GM18870 (cell line): ENCODE measurements around the gene ZNF146.
"Not testable (repeated sequence)": the region's sequence is repeated elsewhere in the genome, so short reads cannot be mapped to it uniquely, and the experiment has no call there.

Experiments
- ATAC-seq: cut with Tn5 transposase; IDR thresholded peaks from one replicate; pipeline ENCODE4 v1.9.1; 2021; ENCODE audit warnings: moderate library complexity; ENCODE audit not compliant: unreplicated experiment

Gene ZNF146

DNA sequence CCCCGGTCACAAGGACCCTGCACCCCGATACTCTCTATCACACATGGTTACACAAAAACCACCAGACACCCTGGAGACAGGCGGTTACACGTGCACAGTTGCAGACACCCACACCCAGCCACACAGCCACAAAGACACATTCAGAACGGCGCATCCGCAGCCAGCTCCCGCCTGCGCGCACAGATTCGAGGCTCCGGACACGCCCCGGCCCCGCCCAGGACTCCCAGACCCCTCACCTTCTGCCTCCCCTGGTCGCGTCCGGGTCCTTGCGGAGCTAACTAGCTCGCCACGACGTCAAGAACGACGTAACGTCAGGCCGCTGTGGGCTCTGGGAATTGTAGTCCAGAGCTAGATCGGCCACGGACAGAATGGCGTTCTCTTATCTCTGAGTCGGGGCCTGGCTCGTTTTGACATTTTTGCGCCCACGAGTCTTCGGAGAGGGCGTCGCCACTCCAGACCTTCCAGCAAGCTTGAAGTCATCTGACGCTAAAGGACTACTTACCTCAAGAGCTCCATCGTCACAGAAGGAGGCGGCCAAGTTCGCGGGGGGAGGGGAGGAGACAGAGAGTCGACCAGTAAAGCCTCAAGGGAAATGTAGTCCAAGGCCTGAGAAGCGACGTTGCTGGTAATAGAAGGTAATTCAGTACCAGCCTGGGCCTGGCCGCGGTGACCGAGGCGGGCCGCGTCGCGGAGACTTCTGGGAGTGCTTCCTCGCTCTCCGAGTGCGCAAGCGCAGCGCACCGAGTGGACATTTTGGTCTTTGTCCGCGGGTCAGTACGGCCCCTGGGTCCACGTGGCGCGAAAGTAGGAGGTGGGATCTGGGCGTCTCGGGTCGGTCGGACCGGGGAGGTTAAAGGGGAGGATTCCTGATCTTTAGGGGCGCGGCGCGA is at the start of gene ZNF146, which contains the start of gene ZNF565:
Gene ZNF146, plus strand, starts transcription at position 721 of the 890 bp plus-strand sequence. CDS start 21,335 bp downstream, outside the sequence.
Gene ZNF565, minus strand, starts transcription at position 280 of the 890 bp plus-strand sequence. CDS start 12,680 bp downstream, outside the sequence.
- ATAC-seq: peak; percentile 79

DNA sequence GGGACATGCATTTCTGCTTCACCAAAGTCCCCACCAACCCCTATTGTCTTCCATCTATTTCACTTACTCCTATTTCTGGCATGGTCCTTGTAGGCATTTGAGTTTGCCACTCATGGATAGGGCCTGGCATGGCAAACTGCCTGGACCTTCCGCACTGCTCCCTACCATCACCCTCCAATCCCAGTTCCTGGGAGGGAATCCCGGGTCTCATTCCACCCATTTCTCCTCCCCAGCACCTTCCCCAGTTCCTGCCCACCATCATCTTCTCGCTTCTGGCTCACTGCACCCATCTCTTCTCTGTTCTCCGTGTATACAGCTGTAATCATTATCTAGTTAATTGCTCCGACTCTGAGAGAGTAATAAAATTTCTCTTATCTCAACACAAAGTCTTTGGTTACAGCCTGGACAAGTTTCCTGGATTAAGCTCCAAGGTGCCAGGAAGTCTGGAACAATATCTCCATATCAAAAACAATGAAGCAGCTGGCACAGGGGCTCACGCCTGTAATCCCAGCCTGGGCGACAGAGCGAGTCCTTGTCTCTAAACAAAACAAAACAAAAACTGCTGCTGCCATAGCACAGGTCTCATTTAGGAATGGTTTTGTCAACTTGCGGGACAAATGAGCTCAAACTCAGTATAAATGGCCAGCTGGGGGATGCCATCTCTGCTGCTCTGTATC is 45.7 kb upstream of the ZNF146 start:
- ATAC-seq: no peak

DNA sequence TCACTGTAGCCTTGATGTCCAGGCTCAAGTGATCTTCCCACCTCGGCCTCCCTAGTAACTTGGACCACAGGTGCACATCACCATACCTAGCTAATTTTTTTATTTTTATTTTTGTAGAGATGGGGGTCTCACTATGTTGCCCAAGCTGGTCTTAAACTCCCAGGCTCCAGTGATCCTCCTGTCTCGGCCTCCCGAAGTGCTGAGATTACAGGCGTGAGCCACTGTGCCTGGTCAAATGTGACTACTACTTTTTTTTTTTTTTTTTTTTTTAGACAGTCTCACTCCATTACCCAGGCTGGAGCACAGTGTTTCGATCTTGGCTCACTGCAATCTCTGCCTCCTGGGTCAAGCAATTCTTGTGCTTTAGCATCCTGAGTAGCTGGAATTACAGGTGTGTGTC is 42.1 kb upstream of the ZNF146 start:
- no peak for ATAC-seq

DNA sequence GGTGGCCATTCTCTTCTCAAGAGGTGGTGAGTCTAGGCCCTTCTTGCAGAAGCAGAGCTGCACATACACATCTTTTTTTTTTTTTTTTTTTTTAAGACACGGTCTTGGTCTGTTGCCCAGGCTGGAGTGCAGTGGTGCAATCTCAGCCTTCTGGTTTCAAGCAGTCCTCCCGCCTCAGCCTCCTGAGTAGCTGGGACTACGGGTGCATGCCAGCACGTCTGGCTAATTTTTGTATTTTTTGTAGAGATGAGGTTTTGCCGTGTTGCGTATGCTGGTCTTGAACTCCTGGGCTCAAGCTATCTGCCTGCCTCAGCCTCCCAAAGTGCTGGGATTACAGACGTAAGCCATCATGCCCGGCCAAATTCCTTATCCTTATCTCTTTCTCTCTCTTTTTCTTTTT is 41.1 kb upstream of the ZNF146 start:
- ATAC-seq: not testable (repeated sequence)

DNA sequence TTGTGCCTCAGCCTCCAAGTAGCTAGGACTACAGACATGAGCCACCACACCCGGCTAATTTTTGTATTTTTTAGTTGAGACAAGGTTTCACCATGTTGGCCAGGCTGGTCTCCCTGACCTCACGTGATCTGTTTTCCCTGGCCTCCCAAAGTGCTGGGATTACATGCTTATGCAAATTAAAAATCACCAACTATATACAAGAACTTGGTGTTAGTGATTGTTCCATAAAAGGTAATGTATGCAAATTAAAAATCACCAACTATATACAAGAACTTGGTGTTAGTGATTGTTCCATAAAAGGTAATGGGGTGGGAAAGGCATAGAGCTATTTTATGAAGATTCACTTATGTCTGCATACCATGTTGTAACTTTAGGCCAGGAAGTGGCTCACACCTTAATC is 35.8 kb upstream of the ZNF146 start:
- not testable (repeated sequence) for ATAC-seq

DNA sequence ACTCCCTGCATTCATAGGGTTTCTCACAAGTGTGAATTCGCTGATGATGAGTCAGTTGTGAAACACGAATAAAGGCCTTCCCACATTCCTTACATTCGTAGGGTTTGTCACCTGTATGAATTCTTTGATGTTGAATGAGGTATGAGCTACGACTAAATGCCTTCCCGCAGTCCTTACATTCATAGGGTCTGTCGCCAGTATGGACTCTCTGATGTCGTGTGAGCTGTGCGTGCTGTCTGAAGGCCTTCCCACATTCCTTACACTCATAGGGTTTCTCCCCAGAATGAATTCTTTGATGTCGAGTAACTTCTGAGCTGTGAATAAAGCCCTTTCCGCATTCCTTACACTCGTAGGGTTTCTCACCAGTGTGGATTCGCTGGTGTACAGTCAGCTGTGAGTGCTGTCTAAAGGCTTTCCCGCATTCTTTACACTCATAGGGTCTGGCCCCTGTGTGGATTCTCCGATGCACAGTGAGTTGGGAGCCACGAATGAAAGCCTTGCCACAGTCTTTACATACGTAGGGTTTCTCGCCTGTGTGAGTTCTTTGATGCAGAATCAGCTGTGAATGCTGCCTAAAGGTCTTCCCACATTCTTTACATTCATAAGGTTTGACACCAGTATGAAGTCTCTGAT is 32.2 kb upstream of the ZNF146 start:
- ATAC-seq: no peak

DNA sequence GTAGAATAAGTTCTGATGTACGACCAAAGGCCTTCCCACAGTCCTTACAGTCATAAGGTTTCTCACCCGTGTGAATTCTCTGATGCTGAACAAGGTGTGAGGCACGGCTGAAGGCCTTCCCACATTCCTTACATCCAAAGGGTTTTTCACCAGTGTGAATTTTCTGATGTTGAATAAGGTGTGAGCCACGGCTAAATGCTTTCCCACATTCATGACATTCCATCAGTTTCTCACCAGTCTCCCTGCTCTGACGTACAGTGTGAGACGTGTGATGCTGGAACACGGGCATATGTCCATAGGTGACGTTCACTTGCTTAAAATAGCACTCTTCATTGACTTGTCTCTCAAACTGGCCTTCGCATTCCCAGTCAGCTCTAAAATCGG is 31.7 kb upstream of the ZNF146 start:
- no peak for ATAC-seq

DNA sequence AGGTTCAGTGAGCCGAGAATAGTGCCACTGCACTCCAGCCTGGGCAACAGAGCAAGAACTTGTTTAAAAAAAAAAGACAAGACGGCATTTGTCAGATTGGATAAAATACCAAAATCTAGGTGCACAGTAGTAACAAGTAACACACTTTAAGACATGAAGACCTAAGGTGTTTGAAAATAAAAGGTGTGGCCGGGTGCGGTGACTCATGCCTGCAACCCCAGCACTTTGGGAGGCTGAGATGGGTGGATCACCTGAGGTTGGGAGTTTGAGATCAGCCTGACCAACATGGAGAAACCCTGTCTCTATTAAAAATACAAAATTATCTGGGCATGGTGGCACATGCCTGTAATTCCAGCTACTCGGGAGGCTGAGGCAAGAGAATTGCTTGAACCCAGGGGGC is 28.2 kb upstream of the ZNF146 start:
- not testable (repeated sequence) for ATAC-seq

DNA sequence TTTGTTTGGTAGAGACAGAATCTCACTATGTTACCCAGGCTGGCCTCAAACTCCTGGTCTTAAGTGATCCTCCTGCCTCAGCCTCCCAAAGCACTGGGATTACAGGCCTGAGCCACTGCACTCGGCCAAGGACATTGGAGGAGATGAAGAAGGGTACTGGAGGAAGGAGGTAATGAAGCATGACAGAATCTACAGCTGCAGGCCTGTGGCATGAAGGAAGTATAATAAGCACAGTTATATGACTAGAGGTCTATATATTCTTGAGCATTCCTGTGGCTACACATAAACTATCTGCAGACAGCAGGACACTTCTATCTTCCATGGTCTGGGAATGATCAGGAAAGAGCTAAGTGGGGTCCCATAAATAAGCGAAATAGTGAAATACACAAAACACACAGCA is 18.7 kb upstream of the ZNF146 start:
- no peak for ATAC-seq

DNA sequence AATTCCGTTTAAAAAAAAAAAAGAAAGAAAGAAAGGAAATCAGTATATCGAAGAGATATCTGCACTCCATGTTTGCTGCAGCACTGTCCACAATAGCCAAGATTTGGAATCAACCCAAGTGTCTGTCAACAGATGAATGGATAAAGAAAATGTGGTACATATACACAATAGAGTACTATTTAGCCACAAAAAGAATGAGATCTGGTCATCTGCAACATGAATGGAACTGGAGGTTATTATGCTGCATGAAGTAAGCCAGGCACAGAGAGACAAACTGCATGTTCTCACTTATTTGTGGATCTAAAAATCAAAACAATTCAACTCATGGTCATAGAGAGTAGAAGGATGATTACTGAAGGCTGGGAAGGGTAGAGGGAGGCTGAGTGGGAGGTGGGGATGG is 16.8 kb upstream of the ZNF146 start:
- no peak for ATAC-seq

DNA sequence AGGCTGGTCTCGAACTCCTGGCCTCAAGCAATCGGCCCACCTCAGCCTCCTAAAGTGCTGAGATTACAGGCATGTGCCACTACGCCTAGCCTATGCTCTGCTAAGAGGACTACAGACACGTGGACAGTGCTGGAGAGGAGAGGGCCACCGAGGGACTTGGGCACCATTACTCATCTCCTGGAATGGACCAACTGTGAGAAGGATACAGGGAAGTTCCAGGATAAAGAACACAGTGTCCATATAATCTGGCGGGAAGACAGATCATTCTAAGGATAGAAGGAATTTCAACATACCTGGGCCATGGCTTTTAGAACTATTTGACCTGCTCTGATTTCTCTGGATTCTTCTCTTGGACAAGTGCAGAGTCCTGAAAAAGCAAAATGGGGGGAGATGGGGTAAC is 13.2 kb upstream of the ZNF146 start:
- ATAC-seq: no peak

DNA sequence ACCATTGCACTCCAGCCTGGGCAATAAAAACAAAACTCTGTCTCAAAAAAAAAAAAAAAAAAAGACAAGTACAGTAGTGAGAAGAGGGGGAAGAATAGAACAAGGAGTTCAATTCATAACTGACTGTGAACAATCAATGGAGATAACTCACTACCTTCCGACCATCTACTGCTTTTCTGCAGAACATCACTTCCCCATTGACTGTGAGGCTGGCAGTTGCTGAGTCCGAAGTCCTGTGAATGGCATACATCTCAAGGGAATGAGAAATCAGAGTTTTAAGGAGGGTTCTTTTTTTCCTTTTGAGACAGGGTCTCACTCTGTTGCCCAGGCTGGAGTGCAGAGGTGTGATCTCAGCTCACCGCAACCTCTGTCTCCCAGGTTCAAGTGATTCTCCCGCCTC is 11.6 kb upstream of the ZNF146 start:
- ATAC-seq: no peak

DNA sequence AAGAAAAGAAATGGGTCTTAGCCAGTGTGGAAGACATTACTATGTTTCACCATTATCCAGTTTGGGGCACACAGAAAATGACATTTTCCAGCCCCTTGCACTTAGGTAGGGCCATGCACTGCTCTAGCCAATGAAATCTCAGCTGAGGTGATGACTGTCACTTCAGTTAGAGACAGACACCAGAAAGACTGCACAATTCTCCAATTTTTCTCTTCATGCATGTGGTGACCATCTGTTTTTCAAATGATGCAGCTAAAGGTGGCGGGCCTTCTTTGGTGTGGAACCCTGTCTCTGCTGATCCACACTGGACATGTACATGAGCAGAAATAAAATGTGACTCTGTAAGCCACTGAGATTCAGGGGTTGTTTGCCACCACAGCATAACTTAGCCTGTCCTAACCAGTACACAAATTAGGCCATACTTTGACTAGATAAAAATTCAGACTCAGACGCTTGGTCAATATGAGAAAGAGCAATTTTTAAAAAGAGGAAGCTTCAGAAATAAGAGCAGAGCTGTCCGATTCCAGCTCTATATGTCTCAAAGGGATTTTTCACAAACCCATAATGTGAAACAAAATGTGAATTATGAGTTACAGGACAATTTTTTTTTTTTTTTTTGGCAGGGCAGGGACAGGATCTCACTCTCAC is 7.2 kb upstream of the ZNF146 start:
- no peak for ATAC-seq

DNA sequence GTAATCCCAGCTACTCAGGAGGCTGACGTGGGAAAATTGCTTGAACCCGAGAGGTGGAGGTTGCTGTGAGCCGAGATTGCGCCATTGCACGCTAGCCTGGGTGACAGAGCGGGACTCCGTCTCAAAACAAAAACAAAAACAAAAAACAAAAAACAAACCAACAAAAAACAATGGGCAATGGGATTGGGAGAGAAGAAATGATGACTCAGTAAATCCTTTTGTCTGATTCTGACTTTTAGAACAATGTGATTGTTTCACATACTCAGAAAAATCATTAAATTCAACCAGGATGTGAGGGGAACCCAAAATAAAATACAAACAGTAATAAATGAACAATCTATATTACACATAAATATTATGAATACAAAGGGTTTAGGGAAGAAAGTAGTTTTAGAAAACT is 5.5 kb upstream of the ZNF146 start:
- no peak for ATAC-seq

DNA sequence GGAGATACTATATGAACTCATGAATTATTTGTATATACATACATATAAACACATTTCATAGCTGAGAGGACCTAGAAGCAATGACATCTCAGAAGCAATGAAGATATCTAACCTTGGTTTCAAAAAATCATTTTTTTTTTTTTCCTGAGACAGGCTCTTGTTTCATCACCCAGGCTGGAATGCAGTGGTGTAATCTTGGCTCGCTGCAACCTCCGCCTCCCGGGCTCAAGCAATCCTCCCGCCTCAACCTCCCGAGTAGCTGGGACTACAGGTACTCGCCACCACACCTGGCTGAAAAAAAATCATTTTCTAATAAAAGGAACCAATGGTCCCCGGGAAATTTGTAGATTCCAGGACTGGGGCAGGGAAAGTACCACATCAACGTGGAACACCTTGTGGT is 4.4 kb upstream of the ZNF146 start:
- no peak for ATAC-seq

DNA sequence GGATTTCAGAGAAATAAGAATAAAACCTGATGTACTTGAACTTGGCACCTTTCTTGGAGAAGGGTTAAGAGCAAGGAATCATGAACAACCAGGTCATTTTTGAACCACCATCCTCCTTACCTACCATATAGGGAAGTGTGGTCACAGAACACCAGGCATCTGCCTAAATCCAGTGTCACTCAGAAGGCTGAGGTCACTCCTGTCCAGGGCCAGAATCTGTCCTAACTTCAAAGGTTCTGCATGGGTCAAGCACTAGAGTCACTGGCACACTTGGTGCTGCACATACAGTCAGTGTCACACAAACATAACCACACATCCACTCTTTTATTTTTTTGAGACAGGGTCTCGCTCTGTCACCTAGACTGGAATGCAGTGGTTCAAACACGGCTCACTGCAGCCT is 2.0 kb upstream of the ZNF146 start:
- ATAC-seq: no peak

DNA sequence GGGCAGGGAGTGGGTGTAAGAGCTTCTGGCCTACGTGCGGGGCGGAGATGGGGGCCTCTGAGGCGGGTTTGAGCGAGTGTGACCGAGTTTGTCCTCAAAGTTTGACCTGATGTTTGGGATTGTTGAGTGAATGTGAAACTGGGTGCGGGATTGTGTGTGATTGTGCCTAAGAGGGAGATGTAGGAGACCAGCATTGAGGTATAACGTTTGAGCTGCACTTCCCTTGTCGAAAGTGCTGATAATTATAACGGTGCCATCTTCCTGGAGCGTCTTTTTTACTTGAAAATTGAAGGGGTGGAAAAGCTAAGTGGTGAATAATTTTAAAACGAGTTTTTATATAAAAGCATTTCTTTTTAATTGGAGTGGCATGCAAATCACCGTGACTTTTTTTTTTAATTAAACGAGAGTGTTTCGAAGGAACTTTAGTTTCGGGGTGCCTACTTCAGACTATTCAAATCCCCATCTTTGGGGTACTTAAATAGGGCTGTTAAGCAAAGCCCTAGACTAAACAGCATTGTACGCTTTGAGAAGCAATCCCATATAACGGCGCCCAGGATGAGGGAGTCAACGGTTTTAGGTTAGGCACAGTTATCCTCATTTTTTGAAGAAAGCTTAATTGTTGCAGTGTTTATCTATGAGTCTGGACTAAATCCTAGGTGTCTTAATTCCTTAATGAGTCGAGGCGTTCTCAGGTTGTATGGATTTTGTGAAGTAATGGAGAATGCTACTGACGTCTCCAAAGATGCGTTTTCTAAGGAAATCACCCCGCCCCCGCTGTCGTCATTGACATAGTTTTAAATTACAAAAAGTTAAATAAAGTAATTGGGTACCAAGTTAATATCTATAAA is 594 bp downstream of the ZNF146 start:
- no peak for ATAC-seq

DNA sequence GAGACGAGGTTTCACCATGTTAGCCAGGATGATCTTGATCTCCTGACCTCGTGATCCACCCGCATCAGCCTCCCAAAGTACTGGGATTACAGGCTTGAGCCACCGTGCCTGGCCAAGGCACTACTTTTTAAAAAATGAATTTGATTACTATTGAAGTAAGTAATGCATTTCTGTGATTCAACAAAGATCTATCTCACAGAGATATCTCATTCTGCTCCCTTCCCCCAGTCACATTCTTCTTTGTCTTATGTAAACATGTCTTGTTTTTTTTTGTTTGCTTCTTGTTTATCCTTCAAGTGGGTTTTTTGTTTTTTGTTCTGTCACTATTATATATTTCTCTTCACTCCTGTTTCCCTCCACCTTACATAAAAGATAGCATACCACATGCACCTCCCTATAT is 6.6 kb downstream of the ZNF146 start:
- ATAC-seq: no peak

DNA sequence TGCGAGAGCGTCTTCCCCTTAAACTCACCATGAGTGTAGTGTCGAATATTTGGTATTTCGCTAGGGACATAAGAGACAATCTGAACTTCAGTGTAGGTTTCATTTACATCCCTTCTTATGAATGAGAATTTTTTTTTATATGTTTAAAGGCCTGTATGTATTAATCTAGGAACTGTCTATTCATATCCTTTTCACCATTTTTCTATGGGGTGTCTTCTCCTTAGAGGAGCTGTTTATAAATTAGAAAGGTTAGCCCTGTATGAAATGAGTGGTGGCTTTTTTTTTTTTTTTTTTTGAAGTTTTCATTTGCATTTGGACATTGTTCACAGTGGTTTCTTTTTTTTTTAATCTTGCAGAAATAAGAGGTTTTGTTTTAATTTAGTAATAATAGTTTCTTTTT is 7.6 kb downstream of the ZNF146 start:
- no peak for ATAC-seq

DNA sequence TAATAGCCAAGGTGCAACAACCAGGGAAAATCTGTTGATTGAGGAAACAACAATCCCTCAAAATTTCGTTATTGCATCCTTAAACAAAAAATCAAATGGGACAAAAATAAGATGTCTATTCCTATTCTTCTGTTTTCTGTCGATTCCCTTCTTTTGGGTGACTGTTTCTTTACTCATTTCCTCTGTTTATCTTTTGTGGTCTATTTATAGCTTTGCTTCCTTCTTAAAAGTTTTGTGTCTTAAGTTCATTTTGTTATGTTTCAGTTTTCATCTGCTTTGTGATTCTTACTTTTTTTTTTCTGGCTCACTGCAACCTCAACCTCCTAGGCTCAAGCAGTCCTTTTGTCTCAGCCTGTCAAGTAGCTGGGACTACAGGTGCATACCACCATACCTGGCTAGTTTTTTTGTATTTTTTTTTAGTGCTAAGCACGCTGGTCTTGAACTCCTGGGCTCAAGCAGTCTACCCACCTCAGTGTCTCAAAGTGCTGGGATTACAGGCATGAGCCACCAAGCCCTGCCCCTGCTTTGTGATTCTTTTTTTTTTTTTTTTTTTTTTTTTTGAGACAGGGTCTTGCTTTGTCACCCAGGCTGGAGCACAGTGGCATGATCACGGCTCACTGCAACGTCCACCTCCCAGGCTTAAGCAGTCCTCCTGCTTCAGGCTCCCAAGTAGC is 10.4 kb downstream of the ZNF146 start:
- ATAC-seq: no peak
